ENCODE data around the gene COL5A1. TPM values are rescaled to one million over a fixed set of nuclear protein-coding genes. Genes with fewer than 3 reads are reported as not detected.

Gene COL5A1
- total RNA-seq, 1 donor from 2014 or later = 1,552 TPM

DNA sequence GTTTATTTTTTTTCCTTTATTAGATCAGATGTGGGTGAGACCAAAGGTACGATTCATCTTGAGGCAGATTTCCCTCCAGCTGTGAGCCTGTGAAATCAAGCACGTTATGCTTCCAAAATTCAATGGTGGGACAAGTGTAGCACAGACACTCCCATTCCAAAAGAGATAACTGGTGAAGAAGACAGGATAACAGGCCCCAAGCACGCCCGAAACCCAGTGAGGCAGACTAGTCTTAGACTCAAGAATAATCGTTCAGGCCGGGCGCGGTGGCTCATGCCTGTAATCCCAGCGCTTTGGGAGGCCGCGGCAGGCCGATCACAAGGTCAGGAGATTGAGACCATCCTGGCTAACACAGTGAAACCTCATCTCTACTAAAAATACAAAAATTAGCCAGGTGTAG lies 36.8 kb upstream of the COL5A1 start:
- no peak overlapping the region for H3K4me3 Mint-ChIP-seq (ENCODE audit: unreplicated experiment)
- no peak overlapping the region for H3K27ac Mint-ChIP-seq (ENCODE audit: unreplicated experiment)
- DNase-seq (ENCODE audit: extremely low spot score, unreplicated experiment) = no peak
- no peaks in the 10 kb centered on the region for H3K36me3 Mint-ChIP-seq (ENCODE audit: unreplicated experiment)
- no peaks in the 10 kb centered on the region for H3K27me3 Mint-ChIP-seq (ENCODE audit: unreplicated experiment)
- H3K4me1 Mint-ChIP-seq (ENCODE audit: unreplicated experiment) = peaks cover 64% of the 10 kb centered on the region
- H3K9me3 Mint-ChIP-seq (ENCODE audit: unreplicated experiment) = no peaks in the 10 kb centered on the region
- TF ChIP-seq, protein P1, sequence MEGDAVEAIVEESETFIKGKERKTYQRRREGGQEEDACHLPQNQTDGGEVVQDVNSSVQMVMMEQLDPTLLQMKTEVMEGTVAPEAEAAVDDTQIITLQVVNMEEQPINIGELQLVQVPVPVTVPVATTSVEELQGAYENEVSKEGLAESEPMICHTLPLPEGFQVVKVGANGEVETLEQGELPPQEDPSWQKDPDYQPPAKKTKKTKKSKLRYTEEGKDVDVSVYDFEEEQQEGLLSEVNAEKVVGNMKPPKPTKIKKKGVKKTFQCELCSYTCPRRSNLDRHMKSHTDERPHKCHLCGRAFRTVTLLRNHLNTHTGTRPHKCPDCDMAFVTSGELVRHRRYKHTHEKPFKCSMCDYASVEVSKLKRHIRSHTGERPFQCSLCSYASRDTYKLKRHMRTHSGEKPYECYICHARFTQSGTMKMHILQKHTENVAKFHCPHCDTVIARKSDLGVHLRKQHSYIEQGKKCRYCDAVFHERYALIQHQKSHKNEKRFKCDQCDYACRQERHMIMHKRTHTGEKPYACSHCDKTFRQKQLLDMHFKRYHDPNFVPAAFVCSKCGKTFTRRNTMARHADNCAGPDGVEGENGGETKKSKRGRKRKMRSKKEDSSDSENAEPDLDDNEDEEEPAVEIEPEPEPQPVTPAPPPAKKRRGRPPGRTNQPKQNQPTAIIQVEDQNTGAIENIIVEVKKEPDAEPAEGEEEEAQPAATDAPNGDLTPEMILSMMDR (IDR thresholded peaks at IDR 0.05) = no peak

DNA sequence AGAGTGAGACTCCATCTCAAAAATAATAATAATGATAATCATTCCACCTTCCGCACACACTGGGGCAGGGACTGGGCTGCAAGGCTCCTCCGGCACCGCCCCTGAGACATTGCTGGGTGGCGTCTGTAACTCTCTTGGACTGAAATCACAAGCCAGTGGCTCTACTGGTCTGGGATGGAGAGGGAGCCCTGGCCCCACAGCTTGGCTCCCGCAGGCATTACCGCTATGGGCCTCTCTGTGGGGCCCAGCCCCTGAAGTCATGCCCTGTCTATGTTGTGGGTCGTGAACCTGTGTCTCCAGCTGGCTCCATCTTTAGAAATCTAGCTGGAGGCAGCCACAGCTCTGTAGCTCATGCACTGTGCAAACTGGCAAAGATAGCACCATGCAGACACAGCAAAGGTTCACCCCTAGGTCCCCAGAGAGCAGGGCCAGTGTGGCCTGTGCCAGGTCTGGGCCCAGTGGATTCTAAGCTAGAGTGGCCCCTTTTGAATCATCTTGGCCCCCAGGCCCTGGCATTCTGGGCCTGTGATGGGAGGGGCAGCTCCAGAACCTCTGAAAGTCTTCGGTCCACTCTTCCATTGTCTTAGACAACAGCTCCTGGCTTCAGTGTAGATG lies 36.1 kb upstream of the COL5A1 start:
- H3K27ac Mint-ChIP-seq (ENCODE audit: unreplicated experiment) = no peak overlapping the region

DNA sequence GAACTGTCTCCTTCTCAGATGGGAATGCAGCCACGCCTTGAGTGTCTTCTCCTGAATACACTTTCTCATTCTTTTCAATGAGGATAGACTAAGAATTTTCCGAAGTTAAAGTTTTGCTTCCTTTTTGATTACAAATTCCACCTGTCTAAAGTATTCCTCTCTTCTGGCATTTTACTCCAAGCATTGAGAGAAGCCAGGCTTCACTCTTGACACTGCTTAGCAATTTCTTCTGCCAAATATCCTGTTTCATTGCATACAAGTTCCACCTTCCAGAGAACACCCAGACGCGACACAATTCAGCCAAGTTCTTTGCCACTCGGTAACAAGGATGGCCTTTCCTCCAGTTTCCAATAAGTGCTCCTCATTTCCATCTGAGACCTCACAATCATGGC lies 35.6 kb upstream of the COL5A1 start:
- H3K27me3 Mint-ChIP-seq (ENCODE audit: unreplicated experiment) = no peaks in the 10 kb centered on the region
- TF ChIP-seq, protein P1 (IDR thresholded peaks at IDR 0.05) = no peak
- no peak overlapping the region for H3K27ac Mint-ChIP-seq (ENCODE audit: unreplicated experiment)
- H3K4me1 Mint-ChIP-seq (ENCODE audit: unreplicated experiment) = peaks cover 66% of the 10 kb centered on the region
- H3K9me3 Mint-ChIP-seq (ENCODE audit: unreplicated experiment) = no peaks in the 10 kb centered on the region
- no peak overlapping the region for H3K4me3 Mint-ChIP-seq (ENCODE audit: unreplicated experiment)
- no peak for DNase-seq (ENCODE audit: extremely low spot score, unreplicated experiment)
- H3K36me3 Mint-ChIP-seq (ENCODE audit: unreplicated experiment) = no peaks in the 10 kb centered on the region

More for the DNA sequence above, 36.1 kb upstream of the COL5A1 start:
- Mint-ChIP-seq H3K36me3 (ENCODE audit: unreplicated experiment) (no peaks in the 10 kb centered on the region), H3K4me1 (ENCODE audit: unreplicated experiment) (peaks cover 66% of the 10 kb centered on the region), H3K9me3 (ENCODE audit: unreplicated experiment) (no peaks in the 10 kb centered on the region), H3K4me3 (ENCODE audit: unreplicated experiment) (no peak overlapping the region), H3K27me3 (ENCODE audit: unreplicated experiment) (no peaks in the 10 kb centered on the region)
- TF ChIP-seq, protein P1 (IDR thresholded peaks at IDR 0.05) = no peak
- no peak for DNase-seq (ENCODE audit: extremely low spot score, unreplicated experiment)

DNA sequence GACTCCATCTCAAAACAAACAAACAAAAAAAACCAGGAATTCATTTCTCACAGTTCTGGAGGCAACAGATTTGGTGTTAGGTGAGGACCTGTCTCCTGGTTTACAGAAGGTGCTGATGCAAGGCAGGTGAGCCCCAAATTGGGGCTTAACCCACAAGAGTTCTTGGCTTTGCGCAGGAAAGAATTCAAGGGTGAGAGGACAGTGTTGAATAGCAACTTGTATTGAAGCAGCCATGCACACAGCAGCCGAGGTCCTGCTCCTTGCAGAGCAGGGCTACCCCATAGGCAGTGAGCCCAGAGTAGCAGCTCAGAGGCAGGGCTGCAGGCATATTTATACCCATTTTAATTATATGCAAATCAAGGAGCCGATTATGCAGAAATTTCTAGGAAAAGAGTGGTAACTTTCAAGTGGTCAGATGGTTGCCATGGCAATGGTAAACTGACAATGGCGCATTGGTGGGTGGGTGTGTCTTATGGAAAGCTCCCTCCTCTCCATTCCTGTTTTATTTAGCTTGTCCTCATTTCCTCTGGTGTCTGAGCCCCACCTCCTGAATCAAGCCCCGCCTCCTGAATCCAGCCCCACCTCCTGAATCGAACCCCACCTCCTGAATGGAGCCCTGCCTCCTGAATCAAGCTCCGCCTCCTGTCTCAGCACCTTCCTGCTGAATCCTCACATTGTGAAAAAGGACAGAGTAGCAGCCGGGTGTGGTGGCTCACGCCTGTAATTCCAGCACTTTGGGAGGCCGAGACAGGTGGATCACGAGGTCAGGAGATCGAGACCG lies 34.5 kb upstream of the COL5A1 start:
- H3K27ac Mint-ChIP-seq (ENCODE audit: unreplicated experiment) = no peak overlapping the region
- H3K36me3 Mint-ChIP-seq (ENCODE audit: unreplicated experiment) = peaks cover 4% of the 10 kb centered on the region
- DNase-seq (ENCODE audit: extremely low spot score, unreplicated experiment) = peak; percentile 54
- no peak overlapping the region for H3K4me3 Mint-ChIP-seq (ENCODE audit: unreplicated experiment)
- peaks cover 54% of the 10 kb centered on the region for H3K4me1 Mint-ChIP-seq (ENCODE audit: unreplicated experiment)
- H3K27me3 Mint-ChIP-seq (ENCODE audit: unreplicated experiment) = no peaks in the 10 kb centered on the region
- TF ChIP-seq, protein P1 (IDR thresholded peaks at IDR 0.05) = no peak
- peaks cover 5% of the 10 kb centered on the region for H3K9me3 Mint-ChIP-seq (ENCODE audit: unreplicated experiment)

DNA sequence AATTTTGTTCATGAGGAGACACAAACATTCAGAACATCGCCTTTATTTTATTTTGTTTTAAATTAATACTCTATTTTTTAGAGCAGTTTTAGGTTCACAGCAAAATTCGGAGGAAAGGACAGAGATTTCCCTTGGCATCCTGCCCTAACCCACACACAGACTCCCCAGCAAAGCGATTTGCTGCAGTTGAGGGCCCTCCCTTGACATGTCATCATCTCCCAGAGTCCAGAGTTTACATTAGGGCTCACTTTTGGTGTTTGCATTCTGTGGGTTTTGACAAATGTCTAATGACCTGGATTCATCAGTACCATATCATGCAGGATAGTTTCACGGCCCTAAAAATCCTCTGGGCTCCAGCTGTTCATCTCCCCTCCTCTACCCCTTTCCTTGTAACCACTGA lies 33.6 kb upstream of the COL5A1 start:
- H3K27ac Mint-ChIP-seq (ENCODE audit: unreplicated experiment) = peak overlapping the region; percentile 23

More for the DNA sequence above, 33.6 kb upstream of the COL5A1 start:
- peak; percentile 11 for DNase-seq (ENCODE audit: extremely low spot score, unreplicated experiment)
- H3K36me3 Mint-ChIP-seq (ENCODE audit: unreplicated experiment) = peaks cover 12% of the 10 kb centered on the region
- H3K27me3 Mint-ChIP-seq (ENCODE audit: unreplicated experiment) = no peaks in the 10 kb centered on the region
- H3K4me3 Mint-ChIP-seq (ENCODE audit: unreplicated experiment) = no peak overlapping the region
- peaks cover 46% of the 10 kb centered on the region for H3K4me1 Mint-ChIP-seq (ENCODE audit: unreplicated experiment)
- peaks cover 13% of the 10 kb centered on the region for H3K9me3 Mint-ChIP-seq (ENCODE audit: unreplicated experiment)
- TF ChIP-seq, protein P1 (IDR thresholded peaks at IDR 0.05) = no peak

All from osteocyte (in vitro differentiated cells).